WTC11 (cell line): Measurements from ENCODE around the gene FAM181B. TPM values are rescaled to one million over a fixed set of nuclear protein-coding genes. Genes with fewer than 3 reads are reported as not detected.

Source experiments
- ATAC-seq: fragments of 200-7000 bp; cut with Tn5 transposase; 2 replicates; pipeline ENCODE4 v1.10.0; 2021; ENCODE audit warnings: mild to moderate bottlenecking, moderate library complexity
- CTCF ChIA-PET: fragments of 300-600 bp; sonication (Branson Sonifier 250); formaldehyde crosslinking; loops from one replicate; lab custom pipeline; 2021; ENCODE audit warnings: antibody characterized with exemption; lab: Charles Lee
- POLR2A ChIA-PET: fragments of 350-600 bp; sonication (Branson Sonifier 250); formaldehyde crosslinking; loops from one replicate; lab custom pipeline; 2021; ENCODE audit warnings: antibody characterized with exemption; lab: Charles Lee
- DNase-seq: peaks from one replicate; pipeline ENCODE4 v3.0.0; 2021; ENCODE audit warnings: low spot score
- H3K27ac Mint-ChIP-seq: 2 replicates; pipeline ENCODE4 v1.8.0; 2021; ENCODE audit warnings: mixed read lengths
- H3K27me3 Mint-ChIP-seq: 2 replicates; pipeline ENCODE4 v1.8.0; 2021; ENCODE audit warnings: low read depth, mild to moderate bottlenecking, moderate library complexity, mixed read lengths
- H3K36me3 Mint-ChIP-seq: 2 replicates; pipeline ENCODE4 v1.8.0; 2021; ENCODE audit warnings: mixed read lengths
- H3K4me1 Mint-ChIP-seq: 2 replicates; pipeline ENCODE4 v1.8.0; 2022; ENCODE audit warnings: mixed read lengths
- H3K4me3 Mint-ChIP-seq: 2 replicates; pipeline ENCODE4 v1.8.0; 2021; ENCODE audit warnings: mild to moderate bottlenecking, moderate library complexity, mixed read lengths
- H3K9me3 Mint-ChIP-seq: 2 replicates; pipeline ENCODE4 v1.8.0; 2021; ENCODE audit warnings: mixed read lengths
- ATF1 ChIP-seq: sonication (generic); formaldehyde crosslinking; IDR thresholded peaks from 2 replicates; pipeline ENCODE4 v1.8.1; 2023; ENCODE audit warnings: mild to moderate bottlenecking, moderate library complexity, missing genetic modification reagents
- CTCF ChIP-seq: fragments of 200-600 bp; IDR thresholded peaks from 2 replicates; pipeline ENCODE4 v1.8.0; 2022; ENCODE audit warnings: antibody characterized with exemption
- E2F5 ChIP-seq: sonication (generic); formaldehyde crosslinking; IDR thresholded peaks from 2 replicates; pipeline ENCODE4 v1.8.1; 2022; ENCODE audit warnings: mild to moderate bottlenecking, moderate library complexity, missing genetic modification reagents
- FOXJ3 ChIP-seq: sonication (generic); formaldehyde crosslinking; IDR thresholded peaks from 2 replicates; pipeline ENCODE4 v1.9.0; 2021; ENCODE audit warnings: missing genetic modification reagents, mild to moderate bottlenecking, borderline replicate concordance
- GABPB1 ChIP-seq: sonication (generic); formaldehyde crosslinking; IDR thresholded peaks from 2 replicates; pipeline ENCODE4 v1.8.1; 2023; ENCODE audit warnings: mild to moderate bottlenecking, missing genetic modification reagents
- IRF2 ChIP-seq: sonication (generic); formaldehyde crosslinking; IDR thresholded peaks from 2 replicates; pipeline ENCODE4 v1.8.0; 2022; ENCODE audit warnings: low read depth, missing genetic modification reagents, borderline replicate concordance
- JAZF1 ChIP-seq: fragments of 250-450 bp; sonication (Bioruptor Pico); IDR thresholded peaks from 2 replicates; pipeline ENCODE4 v1.9.0; 2021; ENCODE audit warnings: moderate library complexity, mild to moderate bottlenecking, inconsistent platforms
- NFATC4 ChIP-seq: fragments of 250-450 bp; sonication (Bioruptor Pico); IDR thresholded peaks from 2 replicates; pipeline ENCODE4 v1.9.0; 2021; ENCODE audit warnings: mild to moderate bottlenecking
- NFYB ChIP-seq: sonication (generic); formaldehyde crosslinking; conservative IDR thresholded peaks from 2 replicates; pipeline ENCODE4 v1.8.0; 2022; ENCODE audit warnings: low read depth, missing genetic modification reagents
- NR3C1 ChIP-seq: sonication (generic); formaldehyde crosslinking; conservative IDR thresholded peaks from 2 replicates; pipeline ENCODE4 v1.8.1; 2023; ENCODE audit warnings: low read depth, mild to moderate bottlenecking, missing genetic modification reagents
- SMAD3 ChIP-seq: sonication (generic); formaldehyde crosslinking; IDR thresholded peaks from 2 replicates; pipeline ENCODE4 v1.8.0; 2022; ENCODE audit warnings: missing genetic modification reagents, mild to moderate bottlenecking, borderline replicate concordance
- SMAD4 ChIP-seq: sonication (generic); formaldehyde crosslinking; IDR thresholded peaks from 2 replicates; pipeline ENCODE4 v1.8.0; 2022; ENCODE audit warnings: mild to moderate bottlenecking, missing genetic modification reagents
- STAT6 ChIP-seq: sonication (generic); formaldehyde crosslinking; conservative IDR thresholded peaks from 2 replicates; pipeline ENCODE4 v1.8.1; 2023; ENCODE audit warnings: mild to moderate bottlenecking, low read depth, missing genetic modification reagents, moderate library complexity
- TCF7 ChIP-seq: sonication (generic); formaldehyde crosslinking; IDR thresholded peaks from 2 replicates; pipeline ENCODE4 v1.8.0; 2022; ENCODE audit warnings: mild to moderate bottlenecking, low read depth, missing genetic modification reagents, moderate library complexity
- TEAD1 ChIP-seq: sonication (generic); formaldehyde crosslinking; IDR thresholded peaks from 2 replicates; pipeline ENCODE4 v1.8.0; 2022; ENCODE audit warnings: mild to moderate bottlenecking, missing genetic modification reagents
- ZBTB43 ChIP-seq: sonication (generic); formaldehyde crosslinking; IDR thresholded peaks from 2 replicates; pipeline ENCODE4 v1.8.1; 2023; ENCODE audit warnings: mild to moderate bottlenecking, missing genetic modification reagents
- ZNF121 ChIP-seq: sonication (generic); formaldehyde crosslinking; IDR thresholded peaks from 2 replicates; pipeline ENCODE4 v1.8.0; 2023; ENCODE audit warnings: missing genetic modification reagents
- ZNF138 ChIP-seq: sonication (generic); formaldehyde crosslinking; conservative IDR thresholded peaks from 2 replicates; pipeline ENCODE4 v1.8.1; 2022; ENCODE audit warnings: mild to moderate bottlenecking, moderate library complexity, missing genetic modification reagents
- ZNF219 ChIP-seq: sonication (generic); formaldehyde crosslinking; IDR thresholded peaks from 2 replicates; pipeline ENCODE4 v1.8.0; 2023; ENCODE audit warnings: missing genetic modification reagents, mild to moderate bottlenecking, borderline replicate concordance
- ZNF425 ChIP-seq: fragments of 250-450 bp; sonication (Bioruptor Pico); conservative IDR thresholded peaks from 2 replicates; pipeline ENCODE4 v1.9.0; 2021; ENCODE audit warnings: mild to moderate bottlenecking
- total RNA-seq: library from RNA; stranded (reverse); gene quantifications from 3 replicates; pipeline ENCODE4 v1.2.3, GENCODE V29; 2021

The FAM181B gene
- total RNA-seq, 1 experiment from 2014 or later, result 1.1 TPM

- no peaks in the 10 kb centered on the region for H3K4me1 Mint-ChIP-seq
- no peak overlapping the region for H3K27ac Mint-ChIP-seq
- H3K27me3 Mint-ChIP-seq, result no peaks in the 10 kb centered on the region; the same call in 1 of the 2 replicates
- CTCF ChIA-PET, result no interaction called here
- no peak overlapping the region for H3K4me3 Mint-ChIP-seq
- no peaks in the 10 kb centered on the region for H3K9me3 Mint-ChIP-seq
- POLR2A ChIA-PET, result no interaction called here
- ATAC-seq (no peak), DNase-seq (no peak)
- TF ChIP-seq NFYB (CRISPR knock-in tag) (no peak), ATF1 (CRISPR knock-in tag) (no peak), STAT6 (CRISPR knock-in tag) (no peak), JAZF1 (CRISPR knock-in tag) (no peak), IRF2 (CRISPR knock-in tag) (no peak), TCF7 (no peak), CTCF (no peak), NFATC4 (no peak)
- no peaks in the 10 kb centered on the region for H3K36me3 Mint-ChIP-seq
Observed at GRCh38 chr11:82711648-82712047, 22.0 kb downstream of the FAM181B start.

GRCh38 chr11:82703796-82704195, 29.9 kb downstream of the FAM181B start:
- no peaks in the 10 kb centered on the region for H3K4me1 Mint-ChIP-seq
- no peaks in the 10 kb centered on the region for H3K9me3 Mint-ChIP-seq
- CTCF ChIA-PET, result interaction anchor here (0.5 kb wide), 1 partner anchor 599 kb away, joined by 3 read pairs; no protein-coding TSS in a partner anchor
- no peak overlapping the region for H3K4me3 Mint-ChIP-seq
- H3K36me3 Mint-ChIP-seq, result no peaks in the 10 kb centered on the region
- TF ChIP-seq GABPB1 (CRISPR knock-in tag) (no peak), ZNF121 (CRISPR knock-in tag) (no peak), ZNF425 (CRISPR knock-in tag) (no peak), TEAD1 (CRISPR knock-in tag) (no peak), FOXJ3 (CRISPR knock-in tag) (no peak), SMAD4 (CRISPR knock-in tag) (no peak), NR3C1 (no peak), ZNF138 (no peak), SMAD3 (CRISPR knock-in tag) (no peak), ZBTB43 (CRISPR knock-in tag) (no peak), E2F5 (CRISPR knock-in tag) (no peak), ZNF219 (CRISPR knock-in tag) (no peak)
- TF ChIP-seq, all 79 proteins: peak for 0
- POLR2A ChIA-PET, result no interaction called here
- Mint-ChIP-seq H3K27me3 (peaks cover 3% of the 10 kb centered on the region; the same call in 1 of the 2 replicates), H3K27ac (no peak overlapping the region)
- no peak for ATAC-seq
- DNase-seq, result no peak
